22Rv1 (cell line): ENCODE results near the gene WDR48.

Source experiments
- H3K27ac ChIP-seq: fragments of 450-650 bp; 2 replicates; pipeline ENCODE4 v1.5.1; 2017
- CTCF ChIP-seq: fragments of 450-650 bp; IDR thresholded peaks from 2 replicates; pipeline ENCODE4 v1.5.1; 2017; ENCODE audit warnings: mild to moderate bottlenecking
- ZFX ChIP-seq: fragments of 450-650 bp; IDR thresholded peaks from 2 replicates; pipeline ENCODE4 v1.6.1; 2017; ENCODE audit warnings: antibody characterized with exemption, borderline replicate concordance

The WDR48 gene

GRCh38 chr3:39021029-39021428 is 30.8 kb upstream of the WDR48 start:
- H3K27ac ChIP-seq, result peak overlapping the region; percentile 42
- TF ChIP-seq ZFX (no peak), CTCF (no peak)

GRCh38 chr3:39021465-39022285 is 30.1 kb upstream of the WDR48 start:
- TF ChIP-seq ZFX, result no peak
- TF ChIP-seq CTCF, result no peak
- H3K27ac ChIP-seq, result peak overlapping the region; percentile 42

- TF ChIP-seq ZFX, result no peak
- no peak for TF ChIP-seq CTCF
- no peak overlapping the region for H3K27ac ChIP-seq
Measured at GRCh38 chr3:39022286-39022630, 29.6 kb upstream of the WDR48 start.

- no peak for TF ChIP-seq ZFX
- no peak for TF ChIP-seq CTCF
- no peak overlapping the region for H3K27ac ChIP-seq
Measured at GRCh38 chr3:39024497-39024896, 27.3 kb upstream of the WDR48 start.

- H3K27ac ChIP-seq, result no peak overlapping the region
- no peak for TF ChIP-seq CTCF
- TF ChIP-seq ZFX, result no peak
Measured at GRCh38 chr3:39025222-39025970, 26.4 kb upstream of the WDR48 start.

GRCh38 chr3:39028546-39028945 is 23.3 kb upstream of the WDR48 start:
- TF ChIP-seq ZFX (no peak), CTCF (no peak)
- H3K27ac ChIP-seq, result no peak overlapping the region

GRCh38 chr3:39029556-39029955 is 22.3 kb upstream of the WDR48 start:
- TF ChIP-seq CTCF (no peak), ZFX (no peak)
- H3K27ac ChIP-seq, result no peak overlapping the region
